Liver (tissue), 3 donors: Measurements from ENCODE around the gene HHAT.

Experiments used
- ATF3 ChIP-seq: IDR thresholded peaks from 2 replicates; pipeline ENCODE4 v1.6.1; 2016; ENCODE audit warnings: antibody characterized with exemption
- CTCF ChIP-seq: fragments of 150-350 bp; IDR thresholded peaks from 2 replicates; pipeline ENCODE4 v1.5.1; 2017; ENCODE audit warnings: improper control_type of control experiment, low read depth, low read length; ENCODE audit not compliant: missing input control
- RXRA ChIP-seq, 2 donors: IDR thresholded peaks; 2 replicates each; pipeline ENCODE4 v1.6.1; 2017 to 2018; ENCODE audit warnings: antibody characterized with exemption in 2 of 2, mild to moderate bottlenecking in 1 of 2
- SP1 ChIP-seq: IDR thresholded peaks from 2 replicates; pipeline ENCODE4 v1.6.1; 2018; ENCODE audit warnings: antibody characterized with exemption, mild to moderate bottlenecking
- donor health status: healthy.
- donor health status: healthy.

DNA sequence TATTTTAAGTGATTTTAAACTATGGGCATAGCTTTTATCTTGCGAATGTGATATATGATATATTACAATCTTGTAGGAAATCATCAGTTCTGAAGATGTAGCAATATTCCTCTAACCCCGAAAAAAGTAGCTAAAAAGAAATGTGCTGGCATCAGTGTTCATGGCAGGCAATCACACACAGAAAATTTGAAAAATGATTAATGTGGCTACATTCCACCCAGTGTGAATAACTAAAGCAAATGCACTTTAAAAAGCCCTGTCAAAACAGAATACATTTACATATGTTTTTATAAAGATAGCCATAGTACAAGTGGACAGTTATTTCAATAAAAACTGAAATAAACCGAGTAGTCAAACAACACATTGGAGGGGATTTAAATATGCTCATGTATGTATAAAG lies 260.2 kb downstream of the HHAT start:
- TF ChIP-seq CTCF (no peak), SP1 (no peak), RXRA (IDR thresholded peaks at IDR 0.05) (no peak), ATF3 (no peak)
